Measurements from ENCODE around the gene CNRIP1.
"Not testable (repeated sequence)": the region's sequence is repeated elsewhere in the genome, so short reads cannot be mapped to it uniquely, and the experiment has no call there.

Gene CNRIP1

DNA sequence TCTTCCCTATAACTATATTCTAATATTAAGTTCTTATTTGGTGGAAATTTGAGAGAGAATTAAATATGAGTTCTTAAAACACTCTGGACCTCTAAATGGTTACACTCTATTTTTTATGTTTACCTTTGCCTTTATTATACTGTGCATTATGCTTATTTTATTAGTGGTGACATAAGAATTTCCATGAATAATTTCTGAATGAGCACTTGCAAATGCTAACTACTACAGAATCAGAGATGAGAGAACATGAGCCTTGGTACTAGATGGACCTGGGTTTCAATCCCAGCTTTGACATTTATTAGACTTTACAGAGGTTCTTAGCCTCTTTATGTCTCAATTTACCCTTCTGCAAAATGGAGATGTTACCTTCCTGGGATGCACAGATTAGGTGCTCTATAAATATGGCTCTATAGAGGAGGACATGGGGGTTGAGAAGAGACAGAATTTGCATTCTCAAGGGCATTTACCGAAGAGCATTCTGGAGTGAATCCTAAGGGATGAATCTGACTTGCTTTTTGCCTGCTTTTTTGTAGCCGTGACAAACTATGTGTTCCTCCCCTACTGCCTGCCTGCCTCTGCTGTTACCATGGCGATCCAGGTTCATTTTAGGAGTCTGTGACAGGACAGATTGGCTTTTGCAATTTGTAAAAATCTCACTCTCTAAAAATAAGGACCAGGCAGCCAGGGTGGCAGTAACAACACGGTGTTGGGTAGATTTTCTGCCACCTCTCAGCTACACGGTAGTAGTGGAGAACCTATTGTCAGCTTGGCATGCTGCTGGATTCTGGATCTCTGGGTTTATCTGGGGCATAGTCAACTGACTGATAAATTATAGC, 20.7 kb upstream of the CNRIP1 start:
- DNase-seq (ENCODE audit: low read depth) = no peak

DNA sequence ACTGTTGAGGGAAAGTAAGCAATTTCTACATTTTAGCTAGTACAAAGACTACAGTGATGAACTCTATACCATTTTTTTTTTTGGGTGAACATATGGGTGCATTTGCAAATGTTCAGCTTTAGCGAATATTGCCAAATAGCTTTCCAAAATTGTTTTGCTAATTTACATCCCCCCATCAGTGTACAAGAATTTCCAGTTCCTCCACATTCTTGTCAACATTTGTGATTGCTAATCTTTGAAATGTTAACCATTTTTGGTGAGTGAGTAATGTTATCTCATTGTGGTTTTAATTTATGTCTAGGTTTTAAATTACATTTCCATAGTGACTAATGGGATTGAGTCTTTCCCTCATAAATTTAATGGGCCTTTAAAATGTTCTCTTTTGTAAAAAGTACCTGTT, 16.4 kb upstream of the CNRIP1 start:
- DNase-seq (ENCODE audit: low read depth) = no peak

DNA sequence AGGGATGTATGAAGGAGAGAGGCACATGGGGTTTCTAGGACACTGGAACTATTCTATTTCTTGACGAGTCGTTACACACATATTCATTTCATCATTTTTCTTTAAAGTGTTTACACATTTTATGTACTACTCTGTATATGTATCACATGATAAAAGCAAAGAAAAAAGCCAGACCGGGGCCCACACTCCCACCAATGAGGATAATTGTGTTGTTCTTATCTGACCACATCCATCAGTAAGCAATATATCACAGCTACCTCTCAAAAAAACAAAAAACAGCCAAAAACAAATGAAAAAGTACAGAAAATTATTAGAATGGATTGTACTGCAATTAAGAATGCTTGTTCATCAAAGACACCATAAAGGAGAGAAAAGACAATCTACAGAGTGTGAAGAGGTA, 14.2 kb upstream of the CNRIP1 start:
- DNase-seq (ENCODE audit: low read depth) = no peak

DNA sequence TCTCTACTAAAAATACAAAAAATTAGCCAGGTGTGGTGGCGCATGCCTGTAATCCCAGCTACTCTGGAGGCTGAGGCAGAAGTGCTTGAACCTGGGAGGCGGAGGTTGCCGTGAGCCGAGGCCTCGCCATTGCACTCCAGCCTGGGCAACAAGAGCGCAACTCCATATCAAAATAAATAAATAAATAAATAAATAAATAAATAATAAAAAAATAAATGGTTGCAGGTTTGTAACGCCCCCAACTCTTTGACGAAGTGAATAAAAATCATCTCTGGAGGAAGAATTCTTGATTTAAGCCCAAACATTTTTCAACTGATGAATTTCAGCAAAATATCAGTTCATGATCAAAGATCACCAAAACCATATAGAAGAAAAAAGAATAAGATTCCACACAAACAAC, 13.3 kb upstream of the CNRIP1 start:
- DNase-seq (ENCODE audit: low read depth) = no peak

DNA sequence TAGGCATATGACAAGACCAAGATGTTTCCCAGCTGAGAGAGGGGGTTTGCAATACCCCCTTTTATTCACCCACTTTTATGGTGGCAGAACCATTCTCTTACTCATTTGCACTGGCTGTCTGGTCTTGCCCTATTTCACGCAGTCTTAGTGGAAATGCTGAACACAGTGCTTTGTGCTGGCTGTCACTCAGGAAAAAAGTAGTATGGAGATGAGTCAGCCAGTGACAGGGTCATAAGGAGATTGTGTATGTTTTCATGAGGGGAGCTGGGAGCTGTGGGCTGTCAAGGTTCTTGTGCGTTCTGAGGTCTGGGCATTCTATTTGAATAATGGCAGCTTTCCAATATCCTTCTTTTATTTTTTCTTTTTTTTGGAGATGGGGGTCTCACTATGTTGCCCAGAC, 10.9 kb upstream of the CNRIP1 start:
- DNase-seq (ENCODE audit: low read depth) = no peak

DNA sequence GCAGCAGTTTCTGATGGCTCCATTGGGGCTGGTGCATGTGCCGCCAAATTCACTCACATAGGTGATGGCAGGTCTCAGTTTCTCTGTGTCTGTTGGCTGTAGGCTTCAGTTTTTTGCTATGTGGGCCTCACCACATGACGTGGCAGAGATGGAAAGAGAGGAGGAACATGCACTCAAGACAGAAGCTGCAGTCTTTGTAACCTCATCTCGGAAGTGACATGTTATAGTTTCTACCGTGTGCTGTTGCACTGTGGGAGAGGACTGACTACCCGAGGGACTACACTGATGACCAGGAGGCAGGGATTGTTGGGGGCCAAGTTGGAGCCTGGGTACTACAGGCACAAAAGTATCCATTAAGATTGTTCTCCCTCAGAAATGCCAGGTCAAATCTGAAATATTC, 9.2 kb upstream of the CNRIP1 start:
- DNase-seq (ENCODE audit: low read depth) = no peak

DNA sequence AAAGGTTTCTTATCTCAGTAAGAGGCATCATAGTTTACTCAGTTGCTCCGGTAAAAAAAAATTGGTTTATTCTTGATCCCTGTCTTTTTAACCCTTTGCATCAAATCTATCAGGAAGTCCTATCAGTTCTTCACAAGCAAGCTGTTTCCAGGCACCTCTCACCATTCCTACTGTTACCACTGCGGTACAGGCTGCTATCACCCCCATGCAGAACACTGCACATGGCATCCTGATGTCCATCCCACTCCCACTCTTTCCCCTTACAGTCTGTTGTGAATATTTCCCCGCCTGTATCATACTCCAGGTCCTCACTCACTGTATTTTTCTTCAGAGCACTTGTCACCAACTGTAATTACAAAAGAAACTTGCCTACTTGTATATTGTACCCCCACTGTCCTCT, 5.3 kb upstream of the CNRIP1 start:
- DNase-seq (ENCODE audit: low read depth) = no peak

DNA sequence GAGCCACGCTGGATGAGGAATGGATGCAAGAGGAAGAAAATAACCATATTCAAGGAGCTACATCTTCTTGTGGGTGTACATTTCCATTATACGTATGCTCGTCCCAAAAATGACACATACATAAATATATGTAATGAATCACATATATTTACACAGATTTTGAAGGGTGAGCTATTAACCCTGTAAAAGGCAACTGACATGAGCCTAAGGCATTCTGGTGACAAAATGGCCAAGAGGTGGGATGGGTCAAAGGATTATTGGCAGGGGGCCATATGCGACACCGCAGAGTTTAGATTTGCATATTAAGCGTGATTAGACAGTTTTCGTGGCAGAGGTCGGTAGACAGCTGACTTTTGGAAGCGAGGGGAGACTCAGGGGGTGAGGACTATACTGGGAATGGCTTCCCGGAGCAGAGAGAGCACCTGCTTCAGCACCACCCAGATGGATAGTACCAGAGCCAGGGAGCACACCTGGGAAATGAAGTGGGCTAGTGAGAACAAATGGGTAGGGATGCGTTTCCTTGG, 431 bp upstream of the CNRIP1 start:
- no peak for DNase-seq (ENCODE audit: low read depth)

DNA sequence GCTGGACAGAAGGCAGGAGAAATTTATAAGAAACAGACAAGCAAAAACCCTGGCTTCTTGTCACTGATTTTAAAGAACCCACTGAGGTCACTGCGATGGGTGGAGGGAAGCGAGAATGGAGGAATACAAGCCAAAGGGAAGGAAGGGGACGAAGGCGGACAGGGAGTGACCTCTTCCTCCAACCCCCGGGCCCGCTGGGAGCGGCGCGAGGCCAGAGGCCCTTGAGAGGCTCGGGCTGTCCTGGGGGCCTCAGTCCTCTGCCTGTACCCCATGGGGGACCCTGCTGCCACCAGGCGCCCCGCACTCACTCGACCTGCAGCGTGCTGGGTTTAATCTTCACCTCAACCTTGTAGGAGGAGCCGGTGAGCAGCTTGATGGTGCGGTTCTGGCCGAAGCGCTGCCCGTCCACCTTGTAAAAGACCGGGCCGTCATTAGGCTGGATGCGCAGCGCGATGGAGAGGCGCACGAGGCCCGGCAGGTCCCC, 793 bp downstream of the CNRIP1 start:
- no peak for DNase-seq (ENCODE audit: low read depth)

DNA sequence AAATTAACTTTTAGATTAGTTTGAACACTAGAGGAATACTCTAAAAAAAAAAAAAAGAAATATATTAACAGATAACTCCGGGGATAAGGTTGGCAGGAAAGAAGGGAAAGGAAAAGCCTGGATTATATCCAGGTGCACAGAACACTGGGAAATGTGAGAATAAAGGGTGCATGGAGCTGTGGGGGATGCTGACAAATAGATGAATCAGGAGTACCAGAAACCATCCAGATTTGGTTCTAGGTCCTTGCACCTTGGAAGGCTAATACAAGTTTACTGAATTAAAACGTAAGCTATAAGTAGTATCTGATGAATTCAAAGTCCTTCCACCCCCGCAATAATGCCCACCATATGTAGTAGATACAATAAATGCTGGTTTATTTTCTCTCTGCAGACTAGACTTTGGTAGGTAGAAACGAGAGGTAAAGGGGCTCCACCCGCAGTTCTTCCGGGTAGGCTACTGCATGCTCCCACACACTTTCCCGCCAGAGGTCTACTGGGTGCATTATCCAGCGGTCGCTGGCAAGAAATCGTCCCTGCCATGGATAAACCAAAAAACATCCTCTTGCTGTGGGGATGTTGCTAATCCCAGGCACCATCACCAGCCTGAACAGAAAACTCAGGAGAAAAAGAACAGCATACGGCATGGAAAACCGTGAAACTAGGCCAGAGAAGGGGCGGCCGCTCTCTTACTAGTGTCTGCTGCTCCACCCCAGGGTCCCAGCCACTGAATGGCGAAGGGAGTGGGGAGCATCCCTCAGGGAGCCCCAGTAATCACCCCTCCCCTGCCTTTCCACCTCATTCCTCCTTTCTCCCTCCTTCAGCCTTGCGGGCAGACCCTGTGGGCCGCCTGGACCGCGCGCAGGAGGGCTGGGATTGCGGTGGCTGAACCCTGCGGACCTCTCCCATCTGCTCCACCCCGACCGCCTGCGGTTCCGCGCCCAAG, 1.5 kb downstream of the CNRIP1 start:
- no peak for DNase-seq (ENCODE audit: low read depth)

DNA sequence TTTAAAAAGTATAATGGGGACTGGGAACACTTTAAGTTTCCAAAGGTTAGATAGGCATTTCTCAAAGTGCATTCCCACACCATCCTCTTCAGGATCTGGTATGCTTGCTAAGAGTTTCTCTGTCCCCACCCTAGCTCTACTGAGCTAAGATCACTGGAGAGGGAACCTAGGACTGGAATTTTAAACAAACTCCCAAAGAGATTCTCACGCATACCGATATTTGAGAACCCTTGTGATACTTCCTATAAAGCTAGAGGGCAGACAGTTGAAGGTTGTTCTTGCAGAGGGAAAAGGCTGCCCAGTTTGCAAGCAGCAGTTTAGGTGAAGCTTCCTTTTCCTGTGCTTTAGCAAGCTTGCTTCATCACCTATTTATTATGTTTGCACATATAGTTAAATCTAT, 3.6 kb downstream of the CNRIP1 start:
- DNase-seq (ENCODE audit: low read depth) = no peak

DNA sequence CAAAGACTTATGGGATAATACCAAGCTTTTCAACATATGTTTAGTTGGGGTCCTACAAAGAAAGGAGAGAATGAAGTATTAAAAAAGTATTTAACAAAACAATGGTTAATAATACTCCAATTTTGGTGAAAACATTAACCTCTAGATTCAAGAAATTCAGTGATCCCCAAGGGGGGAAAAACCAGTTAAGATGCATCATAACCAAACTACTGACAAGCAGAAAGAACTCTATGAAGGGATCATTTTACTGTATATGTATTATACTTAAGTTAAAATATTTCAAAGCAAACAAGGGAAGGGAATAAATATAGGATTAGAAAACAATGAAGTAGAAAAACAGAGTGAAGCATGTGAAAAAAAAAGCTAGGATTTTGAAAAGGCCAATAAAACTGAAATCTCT, 8.7 kb downstream of the CNRIP1 start:
- DNase-seq (ENCODE audit: low read depth) = no peak

DNA sequence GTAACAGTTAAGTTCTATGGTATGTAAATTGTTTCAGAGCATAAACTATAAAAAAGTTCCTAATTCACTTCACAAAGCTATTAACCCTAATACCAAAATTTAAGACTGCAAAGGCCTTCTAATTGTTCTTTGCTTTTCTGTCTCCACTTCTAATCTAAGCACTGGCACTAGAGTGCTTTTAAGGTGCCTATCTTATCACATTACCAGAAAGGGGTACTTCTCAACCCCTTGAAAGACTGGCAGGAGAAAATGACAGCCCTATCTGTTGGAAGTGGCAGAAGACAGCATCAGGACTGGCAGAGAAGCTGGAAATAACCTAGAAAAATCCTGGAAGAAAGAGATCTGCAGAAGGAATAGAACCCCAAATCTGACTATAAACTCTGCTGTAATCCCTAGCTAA, 10.3 kb downstream of the CNRIP1 start:
- DNase-seq (ENCODE audit: low read depth) = no peak

DNA sequence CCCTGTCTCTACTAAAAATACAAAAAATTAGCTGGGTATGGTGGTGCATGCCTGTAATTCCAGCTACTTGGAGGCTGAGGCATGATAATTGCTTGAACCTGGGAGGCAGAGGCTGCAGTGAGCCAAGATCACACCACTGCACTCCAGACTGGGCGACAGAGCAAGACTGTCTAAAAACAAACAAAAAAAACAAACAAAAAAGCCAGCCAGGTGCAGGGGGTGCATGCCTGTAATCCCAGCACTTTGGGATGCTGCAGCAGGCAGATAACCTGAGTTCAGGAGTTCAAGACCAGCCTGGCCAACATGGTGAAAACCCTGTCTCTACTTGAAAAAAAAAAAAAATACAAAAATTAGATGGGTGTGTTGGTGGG, 15.9 kb downstream of the CNRIP1 start:
- not testable (repeated sequence) for DNase-seq (ENCODE audit: low read depth)

DNA sequence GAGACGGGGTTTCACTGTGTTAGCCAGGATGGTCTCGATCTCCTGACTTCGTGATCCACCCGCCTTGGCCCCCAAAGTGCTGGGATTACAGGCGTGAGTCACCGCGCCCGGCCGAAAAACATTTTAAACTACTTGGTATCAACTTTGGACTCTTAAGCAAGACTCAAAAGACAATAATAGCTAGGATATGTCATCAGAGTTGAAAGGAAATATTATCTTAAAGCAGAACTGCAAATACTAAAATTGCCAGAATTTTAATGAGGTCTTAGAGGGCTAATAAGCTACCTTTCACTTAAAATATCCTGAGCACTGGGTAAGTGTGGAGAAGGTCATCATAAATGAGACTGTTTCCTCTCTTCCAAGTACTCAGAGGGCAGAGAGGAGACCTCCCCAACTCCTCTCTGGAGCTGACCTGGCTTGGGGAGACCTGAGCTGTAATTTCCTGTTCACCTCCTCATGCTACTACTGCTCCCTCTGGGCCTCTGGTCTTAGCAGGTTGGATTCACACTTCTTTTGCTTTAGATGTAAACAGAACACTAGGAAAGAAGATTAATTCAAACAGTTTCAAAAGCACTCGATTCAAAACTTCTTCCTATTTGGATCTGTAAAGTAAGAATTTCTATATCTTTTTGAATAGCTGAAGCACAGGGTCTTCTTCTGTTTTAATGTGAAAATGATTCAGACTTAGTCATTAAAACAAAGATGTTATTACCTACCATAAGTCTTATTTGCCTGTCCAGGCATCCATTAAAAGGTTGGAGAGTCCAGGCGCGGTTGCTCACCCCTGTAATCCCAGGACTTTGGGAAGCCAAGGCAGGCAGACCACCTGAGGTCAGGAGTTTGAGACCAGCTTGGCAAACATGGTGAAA, 16.5 kb downstream of the CNRIP1 start:
- no peak for DNase-seq (ENCODE audit: low read depth)

DNA sequence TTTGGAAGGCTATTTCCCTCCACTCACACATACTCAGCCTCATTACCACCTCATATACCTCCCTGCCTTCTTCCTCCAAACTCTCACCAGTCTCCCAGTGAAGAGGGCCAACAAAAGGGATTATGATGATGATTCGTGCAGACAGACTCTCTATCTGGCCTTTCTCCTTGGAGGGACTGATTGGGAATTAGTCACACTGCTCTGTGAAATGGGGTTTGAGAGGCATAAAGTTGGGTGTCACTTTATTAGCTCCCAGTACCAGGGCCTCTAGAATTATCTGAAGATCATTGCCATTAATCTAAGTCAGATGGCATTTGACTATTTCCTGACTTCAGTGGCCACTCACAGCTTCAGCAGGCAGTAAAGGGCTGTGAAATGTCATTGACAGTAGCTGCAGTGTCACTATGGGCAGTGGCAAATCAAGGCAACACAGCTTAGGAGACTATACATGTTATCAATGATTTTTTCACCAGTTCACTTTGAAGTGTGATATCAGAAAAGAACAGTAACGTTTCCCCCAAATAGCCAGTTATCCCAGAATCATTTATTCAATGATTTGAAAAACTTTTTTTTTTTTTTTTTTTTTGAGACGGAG, 17.4 kb downstream of the CNRIP1 start:
- DNase-seq (ENCODE audit: low read depth) = no peak

DNA sequence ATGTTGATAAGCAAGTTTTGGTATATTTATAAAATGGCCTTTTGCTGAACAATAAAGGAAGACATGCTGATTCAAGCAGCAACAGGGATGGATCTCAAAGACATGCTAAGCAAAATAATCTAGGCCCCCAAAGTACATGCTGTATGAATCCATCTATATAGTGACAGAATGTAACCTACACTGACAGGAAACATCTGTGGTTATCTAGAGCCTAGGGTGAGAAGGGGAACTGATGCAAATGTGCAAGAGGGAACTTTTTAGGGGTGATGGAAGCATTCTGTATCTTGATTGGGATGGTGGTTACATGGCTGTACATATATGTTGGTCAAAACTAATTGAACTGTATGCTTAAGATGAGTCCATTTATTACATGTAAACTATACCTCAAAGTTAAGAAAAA, 24.2 kb downstream of the CNRIP1 start:
- DNase-seq (ENCODE audit: low read depth) = no peak

DNA sequence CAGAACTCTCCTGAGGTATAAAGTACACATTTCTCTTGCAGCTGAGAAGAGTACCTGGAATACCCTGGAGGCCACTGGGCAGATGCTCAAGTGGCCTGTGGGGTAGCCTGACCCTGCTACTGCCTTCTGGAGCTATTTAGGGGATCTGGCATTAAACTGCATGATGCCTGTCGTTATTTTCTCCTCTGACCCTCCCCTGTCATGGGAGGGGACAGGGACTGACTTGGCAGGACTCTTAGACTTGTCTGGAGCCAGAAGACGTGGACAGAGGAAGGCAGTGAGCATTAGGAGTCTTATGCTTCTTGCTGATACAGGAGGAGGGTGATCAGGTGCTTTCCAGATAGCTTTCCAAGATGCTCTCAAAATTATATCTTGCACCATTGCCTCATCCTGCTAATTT, 24.8 kb downstream of the CNRIP1 start:
- DNase-seq (ENCODE audit: low read depth) = no peak

DNA sequence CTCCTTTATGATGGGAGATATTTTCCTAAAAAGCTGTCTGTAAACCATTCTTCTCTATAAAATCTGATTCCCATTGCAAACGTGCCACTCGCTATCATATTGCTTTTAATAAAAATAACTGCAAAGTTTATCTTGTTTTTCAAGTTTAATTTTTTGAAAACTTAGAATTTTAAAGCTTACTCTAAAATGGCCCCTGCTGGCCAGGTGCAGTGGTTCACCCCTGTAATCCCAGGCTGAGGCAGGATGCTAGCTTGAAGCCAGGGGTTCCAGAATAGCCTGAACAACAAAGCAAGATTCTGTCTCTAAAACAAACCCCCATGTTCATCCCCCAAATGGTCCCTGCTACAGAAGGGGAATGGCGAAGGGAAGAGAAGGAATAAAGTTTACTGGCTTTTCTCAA, 25.6 kb downstream of the CNRIP1 start:
- DNase-seq (ENCODE audit: low read depth) = no peak

DNA sequence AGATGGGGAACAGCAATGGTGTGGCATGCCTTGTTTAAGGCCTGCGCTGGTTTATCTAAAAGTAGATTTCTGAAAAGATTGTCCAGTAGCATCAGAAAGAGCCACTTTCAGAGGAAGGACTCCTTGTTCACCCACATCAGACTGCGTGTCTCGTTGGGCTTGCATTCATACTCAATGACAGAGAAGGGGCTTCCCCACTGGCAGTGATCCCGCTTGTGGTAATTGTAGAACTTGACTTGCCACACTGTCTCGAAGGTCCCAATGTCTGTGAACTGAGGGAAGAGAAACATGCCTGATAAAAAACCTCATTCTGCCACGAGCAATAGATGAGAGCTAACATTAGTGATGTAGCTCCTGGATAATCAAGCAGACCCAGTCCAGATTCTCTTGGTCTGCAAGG, 26.0 kb downstream of the CNRIP1 start:
- DNase-seq (ENCODE audit: low read depth) = no peak

DNA sequence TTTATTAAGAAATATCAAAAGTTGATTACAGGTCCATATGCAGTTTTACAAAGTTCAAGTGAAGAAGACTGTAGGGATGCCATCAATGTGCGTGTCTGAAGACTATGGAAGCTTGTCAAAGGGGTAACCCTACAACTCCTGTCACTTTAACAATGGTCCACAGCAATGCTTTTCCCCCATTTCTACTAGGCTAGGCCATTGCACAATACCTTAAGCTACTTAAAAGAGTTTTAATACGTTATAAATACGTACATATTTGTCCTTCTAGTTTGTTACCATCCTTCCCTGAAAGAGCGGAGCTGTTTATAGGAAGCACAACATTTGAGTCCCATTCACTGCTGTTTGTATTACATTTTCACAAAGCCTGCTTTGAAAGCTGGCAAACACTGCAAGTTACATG, 26.7 kb downstream of the CNRIP1 start:
- DNase-seq (ENCODE audit: low read depth) = no peak

Data from activated gamma-delta T cell treated with anti-CD3 and anti-CD28 coated beads, Interleukin-2, amount 50 U/mL, for 16 hours (primary cell).